ENCODE results near the gene DGKB.

GRCh38 chr7:14340393-14341074 lies 562.0 kb downstream of the DGKB start:
- TF ChIP-seq CTCF (IDR thresholded peaks at IDR 0.05) (no peak), EP300 (IDR thresholded peaks at IDR 0.05; ENCODE audit: low read depth) (no peak)
